ENCODE measurements around the gene C3orf18.

The C3orf18 gene

GRCh38 chr3:50551681-50552435 lies 15.7 kb downstream of the C3orf18 start:
- DNase-seq (ENCODE audit: low read depth in 2 of 2, low spot score in 1 of 2): no peak

GRCh38 chr3:50551054-50551659 lies 16.4 kb downstream of the C3orf18 start:
- no peak for DNase-seq (ENCODE audit: low read depth in 2 of 2, low spot score in 1 of 2)

GRCh38 chr3:50550079-50550736 lies 17.3 kb downstream of the C3orf18 start:
- DNase-seq (ENCODE audit: low read depth in 2 of 2, low spot score in 1 of 2): peak in 1 of 2 donors; percentile 45

GRCh38 chr3:50549226-50549625 lies 18.3 kb downstream of the C3orf18 start:
- no peak for DNase-seq (ENCODE audit: low read depth in 2 of 2, low spot score in 1 of 2)

GRCh38 chr3:50545781-50546180 lies 21.8 kb downstream of the C3orf18 start:
- no peak for DNase-seq (ENCODE audit: low read depth in 2 of 2, low spot score in 1 of 2)

GRCh38 chr3:50542177-50543034 lies 25.1 kb downstream of the C3orf18 start:
- DNase-seq (ENCODE audit: low read depth in 2 of 2, low spot score in 1 of 2): peak; percentile 15 to 52

- no peak for DNase-seq (ENCODE audit: low read depth in 2 of 2, low spot score in 1 of 2)
These were observed 27.9 kb downstream of the C3orf18 start for GRCh38 chr3:50539356-50540286.

GRCh38 chr3:50537421-50538129 lies 30.0 kb downstream of the C3orf18 start:
- no peak for DNase-seq (ENCODE audit: low read depth in 2 of 2, low spot score in 1 of 2)

GRCh38 chr3:50536471-50537180 lies 30.9 kb downstream of the C3orf18 start:
- DNase-seq (ENCODE audit: low read depth in 2 of 2, low spot score in 1 of 2): no peak

GRCh38 chr3:50534681-50535330 lies 32.7 kb downstream of the C3orf18 start:
- DNase-seq (ENCODE audit: low read depth in 2 of 2, low spot score in 1 of 2): no peak

- DNase-seq (ENCODE audit: low read depth in 2 of 2, low spot score in 1 of 2): no peak
These were observed 33.6 kb downstream of the C3orf18 start for GRCh38 chr3:50533807-50534461.

GRCh38 chr3:50533316-50533715 lies 34.2 kb downstream of the C3orf18 start:
- no peak for DNase-seq (ENCODE audit: low read depth in 2 of 2, low spot score in 1 of 2)

- DNase-seq (ENCODE audit: low read depth in 2 of 2, low spot score in 1 of 2): no peak
These were observed 35.4 kb downstream of the C3orf18 start for GRCh38 chr3:50532062-50532705.

GRCh38 chr3:50531201-50531600 lies 36.3 kb downstream of the C3orf18 start:
- no peak for DNase-seq (ENCODE audit: low read depth in 2 of 2, low spot score in 1 of 2)

GRCh38 chr3:50530001-50530970 lies 37.3 kb downstream of the C3orf18 start:
- DNase-seq (ENCODE audit: low read depth in 2 of 2, low spot score in 1 of 2): no peak

- peak in 1 of 2 donors; percentile 8 for DNase-seq (ENCODE audit: low read depth in 2 of 2, low spot score in 1 of 2)
These were observed 41.6 kb downstream of the C3orf18 start for GRCh38 chr3:50525987-50526386.
